HepG2 (cell line): ENCODE measurements around the gene PCYT2. TPM values are rescaled to one million over a fixed set of nuclear protein-coding genes. Genes with fewer than 3 reads are reported as not detected.
A peak's percentile ranks its signal among the peaks of the same experiment; 100 is the strongest.

Source experiments
- CTCF ChIP-seq: sonication (generic); formaldehyde crosslinking; IDR thresholded peaks from 2 replicates; pipeline ENCODE4 v1.5.0; 2020; ENCODE audit warnings: mild to moderate bottlenecking, missing genetic modification reagents, moderate library complexity
- EZH2 ChIP-seq: conservative IDR thresholded peaks from 2 replicates; pipeline ENCODE4 v1.6.1; 2012; ENCODE audit warnings: mild to moderate bottlenecking, low read depth, low read length, moderate library complexity
- FOXA1 ChIP-seq, 2 experiments: fragments of 450-650 bp in 1 of 2; sonication (generic) in 1 of 2; formaldehyde crosslinking in 1 of 2; IDR thresholded peaks; 2 replicates each; pipeline versions ENCODE4 v1.4.0 to v1.6.1; 2016 to 2020; ENCODE audit warnings: missing genetic modification reagents in 1 of 2
- FOXA3 ChIP-seq: IDR thresholded peaks from 2 replicates; pipeline ENCODE4 v1.6.1; 2016; ENCODE audit warnings: missing genetic modification reagents, missing compliant biosample characterization
- HDAC1 ChIP-seq: sonication (generic); formaldehyde crosslinking; IDR thresholded peaks from 2 replicates; pipeline ENCODE4 v1.5.1; 2020; ENCODE audit warnings: mild to moderate bottlenecking, missing genetic modification reagents
- KDM2A ChIP-seq: sonication (generic); formaldehyde crosslinking; IDR thresholded peaks from 2 replicates; pipeline ENCODE4 v1.4.0; 2020; ENCODE audit warnings: low read depth, missing genetic modification reagents, borderline replicate concordance
- MTA1 ChIP-seq: sonication (generic); formaldehyde crosslinking; IDR thresholded peaks from 2 replicates; pipeline ENCODE4 v1.4.0; 2020; ENCODE audit warnings: missing genetic modification reagents, mild to moderate bottlenecking, borderline replicate concordance
- MXD3 ChIP-seq: IDR thresholded peaks from 2 replicates; pipeline ENCODE4 v1.6.1; 2016; ENCODE audit warnings: mild to moderate bottlenecking, missing biosample characterization, missing genetic modification reagents
- SALL2 ChIP-seq: sonication (generic); formaldehyde crosslinking; IDR thresholded peaks from 2 replicates; pipeline ENCODE4 v1.8.1; 2023; ENCODE audit warnings: mild to moderate bottlenecking, missing genetic modification reagents, inconsistent platforms
- STAT6 ChIP-seq: sonication (generic); formaldehyde crosslinking; IDR thresholded peaks from 2 replicates; pipeline ENCODE4 v1.4.0; 2020; ENCODE audit warnings: missing genetic modification reagents, mild to moderate bottlenecking, borderline replicate concordance
- TGIF2 ChIP-seq: IDR thresholded peaks from 2 replicates; pipeline ENCODE4 v1.6.1; 2016; ENCODE audit warnings: control low read depth, missing compliant biosample characterization
- ZBTB39 ChIP-seq: sonication (generic); formaldehyde crosslinking; IDR thresholded peaks from 2 replicates; pipeline ENCODE4 v1.5.0; 2020; ENCODE audit warnings: missing genetic modification reagents
- ZNF136 ChIP-seq: sonication (generic); formaldehyde crosslinking; IDR thresholded peaks from 2 replicates; pipeline ENCODE4 v1.8.1; 2022; ENCODE audit warnings: low read depth, mild to moderate bottlenecking, moderate library complexity, missing genetic modification reagents
- ZNF235 ChIP-seq: sonication (generic); formaldehyde crosslinking; IDR thresholded peaks from 2 replicates; pipeline ENCODE4 v1.8.1; 2023; ENCODE audit warnings: mild to moderate bottlenecking, missing genetic modification reagents, borderline replicate concordance
- ZNF350 ChIP-seq: sonication (generic); formaldehyde crosslinking; IDR thresholded peaks from 2 replicates; pipeline ENCODE4 v1.4.0; 2020; ENCODE audit warnings: mild to moderate bottlenecking, low read depth, missing genetic modification reagents, borderline replicate concordance
- ZNF574 ChIP-seq: sonication (generic); formaldehyde crosslinking; IDR thresholded peaks from 2 replicates; pipeline ENCODE4 v1.4.0; 2020; ENCODE audit warnings: missing genetic modification reagents
- ZNF629 ChIP-seq: sonication (generic); formaldehyde crosslinking; conservative IDR thresholded peaks from 2 replicates; pipeline ENCODE4 v1.5.0; 2020; ENCODE audit warnings: missing genetic modification reagents
- ZNF678 ChIP-seq: sonication (generic); formaldehyde crosslinking; IDR thresholded peaks from 2 replicates; pipeline ENCODE4 v1.4.0; 2020; ENCODE audit warnings: mild to moderate bottlenecking, missing genetic modification reagents
- ZNF792 ChIP-seq: IDR thresholded peaks from 2 replicates; pipeline ENCODE4 v1.6.1; 2016
- polyA plus RNA-seq, 8 experiments: library from polyadenylated mRNA; depleted of rRNA in 3 of 8; stranded (reverse) in 7 of 8; unstranded in 1 of 8; fragments of >200 nt; fragmentation: Illumina TruSeq in 4 of 8; extraction: Trizol in 4 of 8; gene quantifications; 2 replicates each; pipeline versions ENCODE4 v1.2.1 to v1.2.3, GENCODE V29; 2011 to 2016; ENCODE audit warnings: low read depth in 4 of 8, missing spikeins in 1 of 8, mixed read lengths in 1 of 8; ENCODE audit not compliant: insufficient read depth in 1 of 8
- total RNA-seq, 5 experiments: library from RNA; depleted of rRNA; stranded (reverse); fragments of >200 nt; fragmentation: Illumina TruSeq; extraction: Trizol; gene quantifications; 2 replicates each; pipeline ENCODE4 v1.2.3, GENCODE V29; 2016; ENCODE audit warnings: low read depth in 1 of 5

PCYT2 gene
- total and polyA plus RNA-seq, 2 of the 13 experiments (the other 11 are each of a cell fraction or from before 2014, with no cell fraction given), result 147 to 297 TPM

GRCh38 chr17:81958633-81959342 lies 47.6 kb upstream of the PCYT2 start (continued):
- TF ChIP-seq CTCF (CRISPR knock-in tag), result peak; percentile 29; the same call in 1 of the 2 replicates
- no peak; the same call in none of the 2 replicates for TF ChIP-seq KDM2A
- peak; percentile 39; the same call in 1 of the 2 replicates for TF ChIP-seq MXD3 (CRISPR knock-in tag)
- TF ChIP-seq ZNF235 (CRISPR knock-in tag), result peak; percentile 38; the same call in 1 of the 2 replicates
- no peak for TF ChIP-seq SALL2 (CRISPR knock-in tag)
- peak; percentile 15; the same call in 1 of the 2 replicates for TF ChIP-seq MTA1 (CRISPR knock-in tag)
- TF ChIP-seq ZNF574, result no peak
- no peak; the same call in 1 of the 2 replicates for TF ChIP-seq STAT6 (CRISPR knock-in tag)
- TF ChIP-seq ZNF678 (CRISPR knock-in tag), result no peak
- 0 out of 2 replicates have a peak, but pooled peaks have one; percentile 24 for TF ChIP-seq HDAC1 (CRISPR knock-in tag)
- TF ChIP-seq ZNF136, result no peak
- TF ChIP-seq FOXA3, result 0 out of 2 replicates have a peak, but pooled peaks have one; percentile 9
- no peak for TF ChIP-seq FOXA1 (IDR thresholded peaks at IDR 0.05)
- TF ChIP-seq FOXA1 (CRISPR knock-in tag; IDR thresholded peaks at IDR 0.05), result no peak
- TF ChIP-seq ZNF629 (CRISPR knock-in tag), result 0 out of 2 replicates have a peak, but pooled peaks have one; percentile 15
- peak; percentile 60; the same call in 1 of the 2 replicates for TF ChIP-seq ZNF350 (CRISPR knock-in tag)
- TF ChIP-seq TGIF2 (CRISPR knock-in tag), result 0 out of 2 replicates have a peak, but pooled peaks have one; percentile 29
- 0 out of 2 replicates have a peak, but pooled peaks have one; percentile 5 for TF ChIP-seq ZNF792
- no peak for TF ChIP-seq EZH2
- no peak for TF ChIP-seq ZBTB39 (CRISPR knock-in tag)
